T-cell (primary cell): ENCODE measurements around the gene ERP27. TPM values are rescaled to one million over a fixed set of nuclear protein-coding genes. Genes with fewer than 3 reads are reported as not detected.
A peak's percentile ranks its signal among the peaks of the same experiment; 100 is the strongest.

Experiments used
- ATAC-seq, 4 experiments: fragments of 200-7000 bp in 3 of 4; fragments of 150-1000 bp in 1 of 4; cut with Tn5 transposase; replicated peaks in 1 of 4; 1 replicate in 3 of 4; 2 replicates in 1 of 4; pipeline ENCODE4 v1.10.0; 2021; ENCODE audit warnings: moderate library complexity in 3 of 4, mild to moderate bottlenecking in 2 of 4, moderate number of reproducible peaks in 1 of 4
- CTCF ChIA-PET, 2 donors: fragments of 300-600 bp; sonication (Branson Sonifier 250); formaldehyde crosslinking; loops; one replicate each; lab custom pipeline; 2022; ENCODE audit warnings: antibody characterized with exemption in 2 of 2; lab: Charles Lee
- POLR2A ChIA-PET, 2 donors: fragments of 300-600 bp; sonication (Branson Sonifier 250); formaldehyde crosslinking; loops; one replicate each; lab custom pipeline; 2022; ENCODE audit warnings: antibody characterized with exemption in 2 of 2; lab: Charles Lee
- DNase-seq, 35 experiments: peaks; one replicate each; pipeline versions ENCODE4 v3.0.0 to v3.0.0-alpha.2; 2013 to 2023
- H3K27ac ChIP-seq: one replicate; pipeline ENCODE4 v1.5.1; 2013; ENCODE audit warnings: low read length
- H3K27me3 ChIP-seq, 2 experiments: replicated peaks in 1 of 2; 1 replicate in 1 of 2; 2 replicates in 1 of 2; pipeline versions ENCODE4 v1.6.1 to v1.7.0; 2013; ENCODE audit warnings: low read length in 1 of 2, mixed read lengths in 1 of 2; ENCODE audit not compliant: control insufficient read depth in 2 of 2, insufficient read depth in 2 of 2; ENCODE audit errors: extremely low read depth in 1 of 2
- H3K36me3 ChIP-seq, 2 donors: 1 replicate in 1 of 2; 2 replicates in 1 of 2; pipeline versions ENCODE4 v1.6.1 to v1.7.0; 2013; ENCODE audit warnings: low read length in 1 of 2; ENCODE audit not compliant: control insufficient read depth in 2 of 2, insufficient read depth in 1 of 2; ENCODE audit errors: extremely low read depth in 1 of 2
- H3K4me1 ChIP-seq, 2 experiments: 1 replicate in 1 of 2; 2 replicates in 1 of 2; pipeline versions ENCODE4 v1.6.1 to v1.7.0; 2013; ENCODE audit warnings: low read length in 2 of 2, mixed read lengths in 1 of 2; ENCODE audit not compliant: insufficient read depth in 2 of 2, control insufficient read depth in 1 of 2; ENCODE audit errors: extremely low read depth in 1 of 2
- H3K4me3 ChIP-seq, 2 donors: 1 replicate in 1 of 2; 2 replicates in 1 of 2; pipeline versions ENCODE4 v1.5.1 to v1.7.0; 2013; ENCODE audit warnings: mild to moderate bottlenecking in 2 of 2, low read length in 1 of 2, moderate library complexity in 1 of 2; ENCODE audit not compliant: control insufficient read depth in 1 of 2; ENCODE audit errors: extremely low read depth in 1 of 2
- H3K9me3 ChIP-seq: 2 replicates; pipeline ENCODE4 v1.7.0; 2013
- H3K27ac Mint-ChIP-seq, 2 donors: one replicate each; pipeline ENCODE4 v1.8.0; 2020 to 2021; ENCODE audit warnings: mild to moderate bottlenecking in 2 of 2, mixed read lengths in 2 of 2
- H3K27me3 Mint-ChIP-seq, 2 donors: one replicate each; pipeline ENCODE4 v1.8.0; 2021 to 2022; ENCODE audit warnings: mixed read lengths in 2 of 2
- H3K36me3 Mint-ChIP-seq: one replicate; pipeline ENCODE4 v1.8.0; 2021; ENCODE audit warnings: mixed read lengths
- H3K4me1 Mint-ChIP-seq, 3 donors: one replicate each; pipeline ENCODE4 v1.8.0; 2020 to 2022; ENCODE audit warnings: mixed read lengths in 3 of 3, mild to moderate bottlenecking in 1 of 3
- H3K4me3 Mint-ChIP-seq, 3 donors: one replicate each; pipeline ENCODE4 v1.8.0; 2020 to 2022; ENCODE audit warnings: mild to moderate bottlenecking in 3 of 3, mixed read lengths in 3 of 3, moderate library complexity in 3 of 3
- H3K9me3 Mint-ChIP-seq, 3 donors: one replicate each; pipeline ENCODE4 v1.8.0; 2020 to 2022; ENCODE audit warnings: mixed read lengths in 3 of 3
- WGBS: methylation state at CpG from one replicate; pipeline ENCODE4 v1.1.5; 2013; ENCODE audit warnings: missing lambda C conversion rate; ENCODE audit not compliant: insufficient coverage; 5-methylcytosine and 5-hydroxymethylcytosine counted together
- total RNA-seq, 35 experiments: library from RNA in 6 of 35; stranded (reverse) in 6 of 35; fragments of 120-200 nt in 1 of 35; gene quantifications; one replicate each; pipeline versions ENCODE4 v1.2.1 to v1.2.4 and lab custom pipeline; 2013 to 2026

The ERP27 gene
- total RNA-seq, 5 donors from 2014 or later (not counting 1 experiment from before 2014, with no cell fraction given) = 11.1 to 21.8 (median 14.7) TPM

GRCh38 chr12:14935031-14935430 is 3.3 kb downstream of the ERP27 start:
- Mint-ChIP-seq H3K27ac (peak overlapping the region; percentile 63 to 94), H3K27me3 (no peaks in the 10 kb centered on the region), H3K4me1 (peaks cover 41 to 52% (median 45%) of the 10 kb centered on the region in 3 donors), H3K4me3 (no peak overlapping the region), H3K9me3 (no peaks in the 10 kb centered on the region), H3K36me3 (peaks cover 76% of the 10 kb centered on the region)
- 100% methylated on average over 1 of the region's 4 CpGs for WGBS
- Histone ChIP-seq H3K27me3 (no peaks in the 10 kb centered on the region), H3K36me3 (peaks cover 3 to 77% of the 10 kb centered on the region in 2 donors), H3K4me1 (peaks cover 0 to 14% of the 10 kb centered on the region in 2 experiments), H3K27ac (no peak overlapping the region), H3K9me3 (no peaks in the 10 kb centered on the region), H3K4me3 (no peak overlapping the region)
- DNase-seq = no peak
- no peak for ATAC-seq
- ChIA-PET POLR2A (interaction anchor here in 1 of 2 donors (1.2 kb wide), 1 partner anchor 10 kb away, joined by 3 read pairs; no protein-coding TSS in a partner anchor), CTCF (interaction anchor here in 1 of 2 donors (1.3 kb wide), 1 partner anchor 60 kb away, joined by 3 read pairs; no protein-coding TSS in a partner anchor)

- H3K9me3 ChIP-seq = no peaks in the 10 kb centered on the region
- no peaks in the 10 kb centered on the region for H3K27me3 ChIP-seq
- no CpG with 5 or more reads among the region's 2 CpGs for WGBS
- H3K27ac Mint-ChIP-seq = peak overlapping the region in 1 of 2 donors; percentile 34
- H3K36me3 ChIP-seq = peaks cover 3 to 76% of the 10 kb centered on the region in 2 donors
- ATAC-seq (no peak), DNase-seq (no peak)
- H3K4me1 Mint-ChIP-seq = peaks cover 36 to 47% (median 40%) of the 10 kb centered on the region in 3 donors
- ChIA-PET POLR2A (interaction anchor here in 1 of 2 donors (1.2 kb wide), 1 partner anchor 9 kb away, joined by 3 read pairs; no protein-coding TSS in a partner anchor), CTCF (interaction anchor here (1.3 to 1.6 kb wide), 2 partner anchors 61 kb away, joined by 3 to 12 read pairs; no protein-coding TSS in a partner anchor)
- no peak overlapping the region for H3K4me3 ChIP-seq
- H3K4me3 Mint-ChIP-seq = no peak overlapping the region
- H3K27me3 Mint-ChIP-seq = no peaks in the 10 kb centered on the region
- peaks cover 70% of the 10 kb centered on the region for H3K36me3 Mint-ChIP-seq
- H3K9me3 Mint-ChIP-seq = no peaks in the 10 kb centered on the region
- H3K4me1 ChIP-seq = peaks cover 0 to 14% of the 10 kb centered on the region in 2 experiments
- no peak overlapping the region for H3K27ac ChIP-seq
These were observed 3.8 kb downstream of the ERP27 start for GRCh38 chr12:14934511-14934910.

GRCh38 chr12:14931791-14932560 is 6.4 kb downstream of the ERP27 start:
- H3K27me3 Mint-ChIP-seq = no peaks in the 10 kb centered on the region
- CTCF ChIA-PET = interaction anchor here (0.6 to 1.2 kb wide), 8 partner anchors 9 to 106 kb away, joined by 3 to 5 read pairs (median 3); partner anchors contain the start of gene ARHGDIB (in 1 of the 2)
- H3K27ac Mint-ChIP-seq = peak overlapping the region; percentile 1 to 39
- H3K27ac ChIP-seq = no peak overlapping the region
- no peak for ATAC-seq
- H3K36me3 ChIP-seq = peaks cover 3 to 81% of the 10 kb centered on the region in 2 donors
- no peak overlapping the region for H3K4me3 ChIP-seq
- H3K9me3 Mint-ChIP-seq = no peaks in the 10 kb centered on the region
- no peak for DNase-seq
- H3K4me3 Mint-ChIP-seq = no peak overlapping the region
- POLR2A ChIA-PET = interaction anchor here (0.6 to 0.7 kb wide), 3 partner anchors 36 to 418 kb away, joined by 3 to 10 read pairs (median 5); no protein-coding TSS in a partner anchor
- WGBS = 96% methylated on average over 4 of the region's 7 CpGs
- no peaks in the 10 kb centered on the region for H3K4me1 ChIP-seq
- H3K27me3 ChIP-seq = no peaks in the 10 kb centered on the region
- H3K4me1 Mint-ChIP-seq = peaks cover 13 to 27% (median 15%) of the 10 kb centered on the region in 3 donors
- no peaks in the 10 kb centered on the region for H3K9me3 ChIP-seq
- peaks cover 69% of the 10 kb centered on the region for H3K36me3 Mint-ChIP-seq

GRCh38 chr12:14931359-14931758 is 7.0 kb downstream of the ERP27 start:
- POLR2A ChIA-PET = interaction anchor here (0.6 to 0.7 kb wide), 3 partner anchors 36 to 417 kb away, joined by 3 to 10 read pairs (median 5); no protein-coding TSS in a partner anchor
- H3K9me3 Mint-ChIP-seq = no peaks in the 10 kb centered on the region
- no peak for DNase-seq
- no peaks in the 10 kb centered on the region for H3K9me3 ChIP-seq
- H3K4me1 ChIP-seq = no peaks in the 10 kb centered on the region
- H3K36me3 ChIP-seq = peaks cover 3 to 78% of the 10 kb centered on the region in 2 donors
- CTCF ChIA-PET = interaction anchor here (0.6 to 1.2 kb wide), 7 partner anchors 10 to 106 kb away, joined by 3 to 5 read pairs (median 3); no protein-coding TSS in a partner anchor
- H3K36me3 Mint-ChIP-seq = peaks cover 65% of the 10 kb centered on the region
- H3K4me1 Mint-ChIP-seq = peaks cover 7 to 21% (median 10%) of the 10 kb centered on the region in 3 donors
- WGBS = 100% methylated on average over 4 of the region's 4 CpGs
- H3K27me3 Mint-ChIP-seq = no peaks in the 10 kb centered on the region
- H3K4me3 Mint-ChIP-seq = no peak overlapping the region
- no peak overlapping the region for H3K27ac ChIP-seq
- no peak overlapping the region for H3K4me3 ChIP-seq
- no peaks in the 10 kb centered on the region for H3K27me3 ChIP-seq
- H3K27ac Mint-ChIP-seq = peak overlapping the region in 1 of 2 donors; percentile 39
- no peak for ATAC-seq

GRCh38 chr12:14930299-14930698 is 8.0 kb downstream of the ERP27 start:
- no peaks in the 10 kb centered on the region for H3K9me3 Mint-ChIP-seq
- no peak overlapping the region for H3K27ac Mint-ChIP-seq
- POLR2A ChIA-PET = no interaction called here
- peaks cover 5 to 10% (median 10%) of the 10 kb centered on the region in 3 donors for H3K4me1 Mint-ChIP-seq
- peaks cover 0 to 67% of the 10 kb centered on the region in 2 donors for H3K36me3 ChIP-seq
- no peaks in the 10 kb centered on the region for H3K4me1 ChIP-seq
- no peak overlapping the region for H3K4me3 Mint-ChIP-seq
- H3K27me3 ChIP-seq = no peaks in the 10 kb centered on the region
- ATAC-seq = no peak
- H3K36me3 Mint-ChIP-seq = peaks cover 59% of the 10 kb centered on the region
- H3K27ac ChIP-seq = no peak overlapping the region
- no peaks in the 10 kb centered on the region for H3K27me3 Mint-ChIP-seq
- DNase-seq = no peak
- H3K4me3 ChIP-seq = no peak overlapping the region
- H3K9me3 ChIP-seq = no peaks in the 10 kb centered on the region
- CTCF ChIA-PET = no interaction called here

- peaks cover 4 to 10% (median 8%) of the 10 kb centered on the region in 3 donors for H3K4me1 Mint-ChIP-seq
- H3K4me3 ChIP-seq = no peak overlapping the region
- H3K27me3 Mint-ChIP-seq = no peaks in the 10 kb centered on the region
- H3K36me3 Mint-ChIP-seq = peaks cover 52% of the 10 kb centered on the region
- no peaks in the 10 kb centered on the region for H3K4me1 ChIP-seq
- H3K27me3 ChIP-seq = no peaks in the 10 kb centered on the region
- H3K4me3 Mint-ChIP-seq = no peak overlapping the region
- CTCF ChIA-PET = interaction anchor here (0.8 to 1.2 kb wide), 3 partner anchors 8 to 67 kb away, joined by 3 read pairs; no protein-coding TSS in a partner anchor
- peaks cover 0 to 64% of the 10 kb centered on the region in 2 donors for H3K36me3 ChIP-seq
- no peak overlapping the region for H3K27ac ChIP-seq
- no peak overlapping the region for H3K27ac Mint-ChIP-seq
- DNase-seq (no peak), ATAC-seq (no peak)
- POLR2A ChIA-PET = interaction anchor here in 1 of 2 donors (0.7 kb wide), 2 partner anchors 42 to 123 kb away, joined by 3 read pairs; no protein-coding TSS in a partner anchor
- no peaks in the 10 kb centered on the region for H3K9me3 ChIP-seq
- WGBS = 100% methylated on average over 3 of the region's 4 CpGs
- H3K9me3 Mint-ChIP-seq = no peaks in the 10 kb centered on the region
These were observed 9.4 kb downstream of the ERP27 start for GRCh38 chr12:14928931-14929330.
